Measurements from ENCODE around the gene LYAR. TPM values are rescaled to one million over a fixed set of nuclear protein-coding genes. Genes with fewer than 3 reads are reported as not detected.
A peak's percentile ranks its signal among the peaks of the same experiment; 100 is the strongest.

The LYAR gene
- total and polyA plus RNA-seq, 2 of the 13 experiments (the other 11 are each of a cell fraction or from before 2014, with no cell fraction given), result 7.8 to 94.2 TPM

- Histone ChIP-seq H3K4me2 (ENCODE audit: low read depth, low read length) (peak overlapping the region; percentile 60), H3K36me3 (replicated peaks in 1 of 2; ENCODE audit: control insufficient read depth in 1 of 2, insufficient read depth in 2 of 2, low read length in 2 of 2) (no peaks in the 10 kb centered on the region), H3K4me1 (ENCODE audit: insufficient read depth, low read length) (no peaks in the 10 kb centered on the region), H3K9ac (ENCODE audit: insufficient read depth, low read depth, low read length) (no peak overlapping the region), H3K27me3 (ENCODE audit: control insufficient read depth in 1 of 2, insufficient read depth in 2 of 2, low read length in 2 of 2) (peaks cover 8 to 32% of the 10 kb centered on the region in 2 experiments; a peak in 4 of 5 replicates), H3K4me3 (replicated peaks in 1 of 3; ENCODE audit: insufficient read depth in 1 of 3, low read depth in 2 of 3, low read length in 3 of 3) (peak overlapping the region in 1 of 3 experiments; percentile 46; a peak in 1 of 6 replicates), H2AFZ (ENCODE audit: low read length) (no peak overlapping the region), H4K20me1 (ENCODE audit: insufficient read depth, low read length) (no peaks in the 10 kb centered on the region), H3K9me3 (ENCODE audit: low read length) (no peaks in the 10 kb centered on the region), H3K79me2 (ENCODE audit: insufficient read depth, low read length) (no peaks in the 10 kb centered on the region), H3K27ac (ENCODE audit: extremely low read length, insufficient read depth, low read length) (no peak overlapping the region)
- FAIRE-seq (no peak), DNase-seq (ENCODE audit: low spot score) (no peak), ATAC-seq (no peak)
- POLR2A ChIA-PET, result interaction anchor here (1.2 kb wide), 1 partner anchor 22 kb away, joined by 3 read pairs; no protein-coding TSS in a partner anchor
- BruUV-seq (replicated peaks), result no TSS peak
- 36% methylated on average over 20 of the region's 41 CpGs for WGBS (ENCODE audit: low lambda C conversion rate)
- intact Hi-C loops (cut with micrococcal nuclease; ENCODE audit: unreplicated experiment), result no loop called here
- CTCF ChIA-PET (ENCODE audit: low intra/inter-chr PET ratio, low total read pairs), result no interaction called here
- in situ Hi-C loops (cut with HindIII; ENCODE audit: extremely low pct_ligation_motif_present, low pct_unique_long_range_greater_than_20kb), result no loop called here
- peak; percentile 50; the same call in 1 of the 2 replicates for TF ChIP-seq ZNF687 (CRISPR knock-in tag; IDR thresholded peaks at IDR 0.05)
- no peak for TF ChIP-seq ATF1 (CRISPR knock-in tag; IDR thresholded peaks at IDR 0.05)
- no peak for TF ChIP-seq KLF9 (CRISPR knock-in tag; IDR thresholded peaks at IDR 0.05; ENCODE audit: low read depth)
- TF ChIP-seq ZNF746 (CRISPR knock-in tag; IDR thresholded peaks at IDR 0.05), result no peak
Observed at GRCh38 chr4:4225915-4226605, 63.9 kb downstream of the LYAR start.

Other genes starting within 250 kb of the LYAR start
- not detected in 2 replicates for gene OTOP1, start 63.2 kb downstream of the LYAR start, total RNA-seq (2016; rRNA removed; fragmentation: Illumina TruSeq; extraction: Trizol)
- not detected in 2 replicates for gene OTOP1, start 63.2 kb downstream of the LYAR start, polyA plus RNA-seq (2011; rRNA removed)
- gene TMEM128, start 41.9 kb downstream of the LYAR start, total RNA-seq (2016; rRNA removed; fragmentation: Illumina TruSeq; extraction: Trizol), result 17.2 and 19.4 TPM in 2 replicates
- 21.4 and 27.9 TPM in 2 replicates for gene TMEM128, start 41.9 kb downstream of the LYAR start, polyA plus RNA-seq (2011; rRNA removed)
- 3.3 and 4.6 TPM in 2 replicates for gene ZBTB49, start 97 bp upstream of the LYAR start, total RNA-seq (2016; rRNA removed; fragmentation: Illumina TruSeq; extraction: Trizol)
- gene ZBTB49, start 97 bp upstream of the LYAR start, polyA plus RNA-seq (2011; rRNA removed), result 3.7 and 4.3 TPM in 2 replicates
- gene NSG1, start 96.9 kb upstream of the LYAR start, total RNA-seq (2016; rRNA removed; fragmentation: Illumina TruSeq; extraction: Trizol), result not detected in 2 replicates
- gene NSG1, start 96.9 kb upstream of the LYAR start, polyA plus RNA-seq (2011; rRNA removed), result not detected in 2 replicates

Data from HepG2 (cell line).